Endothelial cell of umbilical vein (primary cell): ENCODE results near the gene MRPL14. TPM values are rescaled to one million over a fixed set of nuclear protein-coding genes. Genes with fewer than 3 reads are reported as not detected.

Source experiments
- BruUV-seq: library from RNA; stranded (reverse); fragments of 400-500 nt; replicated peaks from 2 replicates; lab custom pipeline; 2021; lab: Mats Ljungman, UMichigan
- CTCF ChIA-PET: fragments of 300-600, 350-600 bp; sonication (Branson Sonifier 250); formaldehyde crosslinking; loops from one replicate; lab custom pipeline; 2021; ENCODE audit warnings: antibody characterized with exemption, inconsistent platforms; lab: Charles Lee
- POLR2A ChIA-PET: fragments of 300-600, 350-600 bp; sonication (Branson Sonifier 250); formaldehyde crosslinking; loops from one replicate; lab custom pipeline; 2021; ENCODE audit warnings: antibody characterized with exemption, inconsistent platforms; lab: Charles Lee
- DNase-seq: peaks from one replicate; pipeline ENCODE4 v3.0.0-alpha.2; 2011; ENCODE audit warnings: low read depth, low spot score
- FAIRE-seq: peaks from 2 replicates; lab custom pipeline; 2011; peaks lifted over from hg19 to GRCh38; lab: Jason Lieb, UNC
- H2AFZ ChIP-seq: 2 replicates; pipeline ENCODE4 v1.6.0; 2012; ENCODE audit warnings: low read depth, low read length, control low read depth, inconsistent platforms
- H3K27ac ChIP-seq: 2 replicates; pipeline ENCODE4 v1.5.1; 2011; ENCODE audit warnings: low read depth, mild to moderate bottlenecking, control low read depth, low read length, moderate library complexity; ENCODE audit not compliant: insufficient read depth
- H3K27me3 ChIP-seq, 2 experiments: 2 replicates each; pipeline versions ENCODE4 v1.6.0 to v1.6.1; 2011; ENCODE audit warnings: low read length in 2 of 2, mixed read lengths in 1 of 2; ENCODE audit not compliant: control insufficient read depth in 2 of 2, insufficient read depth in 2 of 2
- H3K36me3 ChIP-seq, 2 experiments: 2 replicates in 1 of 2; 3 replicates in 1 of 2; pipeline ENCODE4 v1.5.1; 2011; ENCODE audit warnings: low read length in 2 of 2, mild to moderate bottlenecking in 1 of 2, moderate library complexity in 1 of 2; ENCODE audit not compliant: control insufficient read depth in 2 of 2, insufficient read depth in 2 of 2; ENCODE audit errors: extremely low read depth in 1 of 2
- H3K4me1 ChIP-seq: 3 replicates; pipeline ENCODE4 v1.5.1; 2011; ENCODE audit warnings: mild to moderate bottlenecking, low read length; ENCODE audit not compliant: control insufficient read depth, insufficient read depth; ENCODE audit errors: extremely low read depth
- H3K4me2 ChIP-seq: 2 replicates; pipeline ENCODE4 v1.6.1; 2011; ENCODE audit warnings: low read length, control low read depth, mixed read lengths; ENCODE audit not compliant: insufficient read depth
- H3K4me3 ChIP-seq, 3 experiments: fragments of 200-600 bp in 1 of 3; sonication (generic), shearing (Covaris generic) in 1 of 3; replicated peaks in 1 of 3; 2 replicates each; pipeline ENCODE4 v1.5.1; 2011 to 2016; ENCODE audit warnings: control low read depth in 3 of 3, low read length in 3 of 3, mild to moderate bottlenecking in 2 of 3, inconsistent platforms in 1 of 3, low read depth in 1 of 3, moderate library complexity in 1 of 3; ENCODE audit not compliant: insufficient read depth in 1 of 3
- H3K79me2 ChIP-seq: 2 replicates; pipeline ENCODE4 v1.6.0; 2012; ENCODE audit warnings: low read length, inconsistent platforms; ENCODE audit not compliant: control insufficient read depth, insufficient read depth
- H3K9ac ChIP-seq: replicated peaks from 2 replicates; pipeline ENCODE3; 2011; ENCODE audit warnings: low read length, control low read depth; ENCODE audit not compliant: insufficient read depth; ENCODE audit errors: extremely low read depth
- H3K9me1 ChIP-seq: replicated peaks from 3 replicates; pipeline ENCODE4 v1.6.0; 2011; ENCODE audit warnings: mild to moderate bottlenecking, low read length; ENCODE audit not compliant: control insufficient read depth, insufficient read depth; ENCODE audit errors: extremely low read depth
- H3K9me3 ChIP-seq: replicated peaks from 2 replicates; pipeline ENCODE4 v1.5.1; 2012; ENCODE audit warnings: low read length, inconsistent platforms; ENCODE audit not compliant: control insufficient read depth, insufficient read depth
- H4K20me1 ChIP-seq: replicated peaks from 2 replicates; pipeline ENCODE3; 2011; ENCODE audit warnings: mild to moderate bottlenecking, low read length; ENCODE audit not compliant: control insufficient read depth, insufficient read depth; ENCODE audit errors: extremely low read depth
- EZH2 ChIP-seq: IDR thresholded peaks from 2 replicates; pipeline ENCODE4 v1.6.1; 2012; ENCODE audit warnings: borderline replicate concordance, low read depth, mild to moderate bottlenecking, moderate library complexity, low read length, inconsistent platforms; ENCODE audit not compliant: severe bottlenecking
- FOS ChIP-seq: IDR thresholded peaks from 2 replicates; pipeline ENCODE4 v1.6.1; 2011; ENCODE audit warnings: mild to moderate bottlenecking, low read length, moderate library complexity, borderline replicate concordance; ENCODE audit not compliant: insufficient read depth
- GATA2 ChIP-seq: IDR thresholded peaks from 2 replicates; pipeline ENCODE4 v1.7.0; 2011; ENCODE audit warnings: low read depth, mild to moderate bottlenecking, moderate library complexity, mixed read lengths, low read length; ENCODE audit not compliant: insufficient read length, insufficient read depth
- JUN ChIP-seq: IDR thresholded peaks from 2 replicates; pipeline ENCODE4 v1.6.1; 2011; ENCODE audit warnings: borderline replicate concordance, low read depth; ENCODE audit not compliant: insufficient read length, insufficient read depth
- MYC ChIP-seq: IDR thresholded peaks from one replicate; pipeline ENCODE4 v1.6.1; 2011; ENCODE audit warnings: mild to moderate bottlenecking, low read depth, low read length
- POLR2A ChIP-seq: IDR thresholded peaks from 2 replicates; pipeline ENCODE4 v1.6.1; 2012; ENCODE audit warnings: low read depth, mild to moderate bottlenecking, control low read depth, low read length
- POLR2AphosphoS5 ChIP-seq: IDR thresholded peaks from 2 replicates; pipeline ENCODE4 v1.6.1; 2012; ENCODE audit warnings: low read depth, mild to moderate bottlenecking, control low read depth, low read length, moderate library complexity; ENCODE audit not compliant: insufficient read depth
- dilution Hi-C: fragments of 300-500 bp; cut with MboI; formaldehyde crosslinking; loops from one replicate; pipeline ENCODE4 v1.15.0; 2019; ENCODE audit warnings: low sequenced_read_pairs; ENCODE audit not compliant: extremely low pct_ligation_motif_present
- intact Hi-C: fragments of 100-400 bp; cut with micrococcal nuclease; formaldehyde crosslinking; loops from one replicate; pipeline ENCODE4 v1.10.0; 2022
- polyA plus RNA-seq, 4 experiments: library from polyadenylated mRNA; depleted of rRNA in 3 of 4; stranded (reverse) in 3 of 4; unstranded in 1 of 4; fragments of >200 nt; gene quantifications; 2 replicates each; pipeline versions ENCODE4 v1.2.1 to v1.2.3, GENCODE V29; 2011 to 2012; ENCODE audit warnings: missing spikeins in 1 of 4
- total RNA-seq: library from RNA; stranded (reverse); gene quantifications from 2 replicates; pipeline ENCODE4 v1.2.3, GENCODE V29; 2021
- TF ChIP-seq, protein P1 (sequence below), 2 donors: IDR thresholded peaks; 1 replicate in 1 of 2; 2 replicates in 1 of 2; pipeline ENCODE4 v1.5.1; 2011; ENCODE audit warnings: low read length in 2 of 2, mild to moderate bottlenecking in 2 of 2, moderate library complexity in 2 of 2, control low read depth in 1 of 2, inconsistent platforms in 1 of 2, low read depth in 1 of 2; ENCODE audit not compliant: insufficient read depth in 1 of 2; ENCODE audit errors: extremely low read depth in 1 of 2
- TF ChIP-seq, protein P2 (sequence below): IDR thresholded peaks from 2 replicates; pipeline ENCODE4 v1.6.1; 2011; ENCODE audit not compliant: insufficient read depth, insufficient read length

Gene MRPL14
- total and polyA plus RNA-seq, 2 donors (not counting 3 experiments of a cell fraction or from before 2014, with no cell fraction given), result 68.1 to 103 TPM

DNA sequence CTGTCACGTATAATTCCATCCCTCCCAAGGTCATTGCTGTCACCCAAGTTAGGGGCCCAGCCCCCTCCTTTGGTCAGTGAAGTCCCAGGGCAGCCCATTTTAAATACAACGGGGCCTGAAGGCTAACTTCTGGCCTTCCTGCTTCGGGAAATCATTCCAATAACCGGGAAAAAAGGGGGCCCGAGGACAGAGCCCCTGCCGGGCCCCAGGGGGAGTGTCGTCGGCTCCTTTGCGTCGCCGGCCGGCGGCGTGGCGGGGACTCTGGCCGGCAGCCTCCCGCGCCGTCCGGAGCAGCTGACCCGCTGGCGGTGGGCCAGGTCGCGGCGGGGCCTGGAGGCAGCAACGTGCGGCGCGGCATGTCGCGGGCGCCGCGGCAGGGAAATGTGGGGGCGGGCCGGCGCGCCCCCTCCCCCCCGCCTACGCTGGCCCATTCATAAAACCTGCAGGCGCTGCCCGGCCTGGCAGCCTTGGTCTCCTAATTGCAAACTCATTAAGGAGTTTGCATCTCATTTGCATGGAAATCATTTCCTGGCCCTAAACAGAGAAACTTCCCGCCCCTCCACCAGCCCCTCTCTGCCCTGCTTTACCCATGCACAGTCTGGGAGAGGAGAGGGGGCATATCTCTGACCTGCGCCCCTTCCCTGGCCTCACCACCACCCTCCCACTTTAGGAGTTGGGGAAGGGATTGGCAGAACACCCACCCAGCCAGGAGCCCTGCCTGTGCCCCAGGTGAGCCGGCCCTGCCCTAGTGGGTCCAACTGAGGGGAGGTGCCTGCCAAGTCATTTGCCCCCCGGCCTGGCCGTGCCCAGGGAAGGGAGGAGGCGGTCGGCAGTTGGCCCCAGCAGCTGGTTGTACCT lies 50.7 kb downstream of the MRPL14 start:
- no peak for FAIRE-seq
- no peak overlapping the region for H3K4me2 ChIP-seq
- dilution Hi-C loops, result no loop called here

More for the DNA sequence above, 50.7 kb downstream of the MRPL14 start:
- H3K36me3 ChIP-seq, result no peaks in the 10 kb centered on the region
- no peaks in the 10 kb centered on the region for H3K27me3 ChIP-seq
- intact Hi-C loops, result loop anchor here (10.0 kb wide), 1 partner anchor 122 kb away; no protein-coding TSS in a partner anchor
- no TSS peak for BruUV-seq
- no peaks in the 10 kb centered on the region for H3K9me3 ChIP-seq
- ChIA-PET POLR2A (no interaction called here), CTCF (interaction anchor here (1.0 to 5.3 kb wide), 6 partner anchors 260 to 411 kb away, joined by 3 to 245 read pairs (median 6); partner anchors contain the start of gene VEGFA)
- H4K20me1 ChIP-seq, result no peaks in the 10 kb centered on the region
- peaks cover 11% of the 10 kb centered on the region for H3K4me1 ChIP-seq
- no peaks in the 10 kb centered on the region for H3K9me1 ChIP-seq
- H3K9ac ChIP-seq, result no peak overlapping the region
- H2AFZ ChIP-seq, result no peak overlapping the region
- DNase-seq, result no peak
- H3K79me2 ChIP-seq, result no peaks in the 10 kb centered on the region
- H3K4me3 ChIP-seq, result no peak overlapping the region
- TF ChIP-seq GATA2, result no peak
- TF ChIP-seq JUN, result no peak
- TF ChIP-seq EZH2, result no peak
- TF ChIP-seq FOS, result no peak
- no peak for TF ChIP-seq POLR2AphosphoS5
- TF ChIP-seq, protein P1, sequence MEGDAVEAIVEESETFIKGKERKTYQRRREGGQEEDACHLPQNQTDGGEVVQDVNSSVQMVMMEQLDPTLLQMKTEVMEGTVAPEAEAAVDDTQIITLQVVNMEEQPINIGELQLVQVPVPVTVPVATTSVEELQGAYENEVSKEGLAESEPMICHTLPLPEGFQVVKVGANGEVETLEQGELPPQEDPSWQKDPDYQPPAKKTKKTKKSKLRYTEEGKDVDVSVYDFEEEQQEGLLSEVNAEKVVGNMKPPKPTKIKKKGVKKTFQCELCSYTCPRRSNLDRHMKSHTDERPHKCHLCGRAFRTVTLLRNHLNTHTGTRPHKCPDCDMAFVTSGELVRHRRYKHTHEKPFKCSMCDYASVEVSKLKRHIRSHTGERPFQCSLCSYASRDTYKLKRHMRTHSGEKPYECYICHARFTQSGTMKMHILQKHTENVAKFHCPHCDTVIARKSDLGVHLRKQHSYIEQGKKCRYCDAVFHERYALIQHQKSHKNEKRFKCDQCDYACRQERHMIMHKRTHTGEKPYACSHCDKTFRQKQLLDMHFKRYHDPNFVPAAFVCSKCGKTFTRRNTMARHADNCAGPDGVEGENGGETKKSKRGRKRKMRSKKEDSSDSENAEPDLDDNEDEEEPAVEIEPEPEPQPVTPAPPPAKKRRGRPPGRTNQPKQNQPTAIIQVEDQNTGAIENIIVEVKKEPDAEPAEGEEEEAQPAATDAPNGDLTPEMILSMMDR (IDR thresholded peaks at IDR 0.05; ENCODE audit: extremely low read depth in 1 of 2, insufficient read depth in 1 of 2, low read depth in 1 of 2, low read length in 2 of 2), result no peak
- TF ChIP-seq, protein P2, sequence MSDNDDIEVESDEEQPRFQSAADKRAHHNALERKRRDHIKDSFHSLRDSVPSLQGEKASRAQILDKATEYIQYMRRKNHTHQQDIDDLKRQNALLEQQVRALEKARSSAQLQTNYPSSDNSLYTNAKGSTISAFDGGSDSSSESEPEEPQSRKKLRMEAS, result no peak
- TF ChIP-seq MYC, result no peak
- no peak for TF ChIP-seq POLR2A
- no peak overlapping the region for H3K27ac ChIP-seq
